Fibroblast of the aortic adventitia (primary cell): Measurements from ENCODE around the gene CDCA5. TPM values are rescaled to one million over a fixed set of nuclear protein-coding genes. Genes with fewer than 3 reads are reported as not detected.
A peak's percentile ranks its signal among the peaks of the same experiment; 100 is the strongest.

Experiments
- DNase-seq: peaks from one replicate; pipeline ENCODE4 v3.0.0-alpha.2; 2010; ENCODE audit warnings: low read depth
- H3K4me3 ChIP-seq: 2 replicates; pipeline ENCODE4 v1.5.1; 2011; ENCODE audit warnings: low read depth, mild to moderate bottlenecking, control low read depth, low read length, moderate library complexity
- CTCF ChIP-seq: IDR thresholded peaks from 2 replicates; pipeline ENCODE4 v1.5.1; 2011; ENCODE audit warnings: mild to moderate bottlenecking, low read length, control low read depth, inconsistent platforms; ENCODE audit not compliant: insufficient read depth
- total RNA-seq: library from RNA; depleted of rRNA; stranded (reverse); fragments of >200 nt; gene quantifications from 2 replicates; pipeline ENCODE4 v1.2.3, GENCODE V29; 2012; ENCODE audit warnings: low replicate concordance

Gene CDCA5
- total RNA-seq, 1 donor, result 19.3 TPM

GRCh38 chr11:65055538-65055937, 28.3 kb downstream of the CDCA5 start:
- no peak for TF ChIP-seq CTCF
- H3K4me3 ChIP-seq, result no peak overlapping the region
- no peak for DNase-seq

GRCh38 chr11:65053827-65054508, 29.9 kb downstream of the CDCA5 start:
- no peak for DNase-seq
- H3K4me3 ChIP-seq, result no peak overlapping the region
- TF ChIP-seq CTCF, result no peak

- no peak overlapping the region for H3K4me3 ChIP-seq
- no peak for DNase-seq
- no peak for TF ChIP-seq CTCF
These were observed 32.4 kb downstream of the CDCA5 start for GRCh38 chr11:65051398-65051858.

DNA sequence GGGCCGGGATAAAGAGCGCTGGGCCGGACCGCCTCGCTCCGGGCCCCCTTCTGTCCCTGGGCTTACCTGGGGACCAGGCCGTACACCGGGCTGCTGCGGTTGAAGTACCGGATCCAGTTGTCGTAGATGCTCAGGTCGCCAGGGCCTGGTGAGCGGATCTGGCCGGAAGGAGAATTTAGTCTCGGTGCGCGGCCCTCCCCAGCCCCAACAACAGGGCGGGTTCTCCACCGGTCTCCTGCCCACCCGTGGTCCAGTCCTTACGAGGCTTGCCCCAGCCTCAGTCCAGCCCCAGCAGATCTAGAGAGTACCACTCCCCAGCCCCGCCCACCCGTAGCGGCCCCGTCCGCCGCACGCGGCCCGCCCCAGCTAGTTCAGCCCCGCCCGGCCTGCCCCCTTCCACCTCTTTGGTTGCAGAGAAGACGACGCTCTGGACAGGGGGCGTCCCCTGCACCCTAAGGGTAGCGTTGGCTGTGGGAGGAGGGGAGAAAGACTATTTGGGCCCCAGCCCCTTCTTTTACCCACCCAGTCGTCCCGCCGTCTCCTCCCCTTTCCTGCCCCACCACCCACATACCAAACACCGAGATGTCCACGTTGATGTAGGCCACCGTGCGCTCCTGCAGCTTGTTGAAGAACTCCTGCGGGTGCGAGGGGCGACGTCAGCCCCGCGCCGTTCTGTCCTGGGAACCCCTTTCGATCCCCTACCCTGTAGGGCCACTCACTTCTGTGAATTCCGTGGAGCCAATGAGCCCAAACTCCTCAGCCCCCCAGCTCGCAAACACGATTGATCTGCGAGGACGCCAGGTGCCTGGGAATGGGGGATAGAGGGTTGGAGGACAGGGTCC, 36.0 kb downstream of the CDCA5 start:
- peak overlapping the region; percentile 65 for H3K4me3 ChIP-seq
- no peak for DNase-seq
- TF ChIP-seq CTCF, result no peak

GRCh38 chr11:65045728-65046127, 38.1 kb downstream of the CDCA5 start:
- no peak for TF ChIP-seq CTCF
- no peak overlapping the region for H3K4me3 ChIP-seq
- DNase-seq, result no peak

- DNase-seq, result no peak
- no peak for TF ChIP-seq CTCF
- H3K4me3 ChIP-seq, result no peak overlapping the region
These were observed 38.8 kb downstream of the CDCA5 start for GRCh38 chr11:65045061-65045460.
